CD14-positive monocyte (primary cell): Measurements from ENCODE around the gene CLEC17A. TPM values are rescaled to one million over a fixed set of nuclear protein-coding genes. Genes with fewer than 3 reads are reported as not detected.

ENCODE experiments used
- DNase-seq, 3 donors: peaks; one replicate each; pipeline ENCODE4 v3.0.0-alpha.2; 2011 to 2022
- H2AFZ ChIP-seq: 2 replicates; pipeline ENCODE4 v1.6.0; 2012; ENCODE audit warnings: mild to moderate bottlenecking, low read depth, low read length, inconsistent platforms; ENCODE audit not compliant: insufficient read depth, poor library complexity, severe bottlenecking
- H3K27ac ChIP-seq, 2 donors: 1 replicate in 1 of 2; 2 replicates in 1 of 2; pipeline ENCODE4 v1.5.1; 2012 to 2013; ENCODE audit warnings: low read length in 2 of 2, control low read depth in 1 of 2, inconsistent platforms in 1 of 2, low read depth in 1 of 2, mild to moderate bottlenecking in 1 of 2
- H3K27me3 ChIP-seq, 2 donors: one replicate each; pipeline versions ENCODE4 v1.6.0 to v1.6.1; 2011 to 2013; ENCODE audit warnings: low read length in 2 of 2; ENCODE audit not compliant: control insufficient read depth in 2 of 2, insufficient read depth in 2 of 2
- H3K36me3 ChIP-seq, 2 donors: replicated peaks in 1 of 2; 1 replicate in 1 of 2; 2 replicates in 1 of 2; pipeline versions ENCODE4 v1.5.1 to v1.6.1; 2012 to 2013; ENCODE audit warnings: low read length in 2 of 2, control low read depth in 1 of 2, inconsistent platforms in 1 of 2, mild to moderate bottlenecking in 1 of 2; ENCODE audit not compliant: insufficient read depth in 2 of 2, control insufficient read depth in 1 of 2
- H3K4me1 ChIP-seq, 2 donors: 1 replicate in 1 of 2; 2 replicates in 1 of 2; pipeline versions ENCODE4 v1.5.1 to v1.6.1; 2012 to 2013; ENCODE audit warnings: low read length in 2 of 2, control low read depth in 1 of 2, inconsistent platforms in 1 of 2, mild to moderate bottlenecking in 1 of 2, moderate library complexity in 1 of 2; ENCODE audit not compliant: insufficient read depth in 2 of 2, control insufficient read depth in 1 of 2
- H3K4me2 ChIP-seq: replicated peaks from 2 replicates; pipeline ENCODE3; 2012; ENCODE audit warnings: low read length, moderate library complexity, mild to moderate bottlenecking; ENCODE audit not compliant: poor library complexity, severe bottlenecking; ENCODE audit errors: extremely low read depth
- H3K4me3 ChIP-seq, 3 experiments: fragments of 200-600 bp in 1 of 3; sonication (generic) in 1 of 3; replicated peaks in 1 of 3; 1 replicate in 2 of 3; 2 replicates in 1 of 3; pipeline ENCODE4 v1.5.1; 2011 to 2013; ENCODE audit warnings: low read length in 3 of 3, mild to moderate bottlenecking in 3 of 3, control low read depth in 2 of 3, low read depth in 2 of 3, inconsistent platforms in 1 of 3, moderate library complexity in 1 of 3
- H3K79me2 ChIP-seq: 2 replicates; pipeline ENCODE4 v1.6.0; 2012; ENCODE audit warnings: mild to moderate bottlenecking, control low read depth, inconsistent platforms, low read length, moderate library complexity; ENCODE audit not compliant: insufficient read depth
- H3K9ac ChIP-seq: 2 replicates; pipeline ENCODE4 v1.6.0; 2017; ENCODE audit warnings: low read length, mild to moderate bottlenecking; ENCODE audit not compliant: insufficient read depth, poor library complexity, severe bottlenecking
- H3K9me3 ChIP-seq, 2 donors: replicated peaks in 1 of 2; 1 replicate in 1 of 2; 2 replicates in 1 of 2; pipeline versions ENCODE4 v1.5.1 to v1.6.1; 2012 to 2013; ENCODE audit warnings: low read length in 2 of 2, control low read depth in 1 of 2; ENCODE audit not compliant: control insufficient read depth in 1 of 2, insufficient read depth in 1 of 2
- H4K20me1 ChIP-seq: 2 replicates; pipeline ENCODE4 v1.6.0; 2012; ENCODE audit warnings: mild to moderate bottlenecking, low read length, control low read depth, moderate library complexity; ENCODE audit not compliant: insufficient read depth
- H3K27ac Mint-ChIP-seq, 7 donors: one replicate each; pipeline ENCODE4 v1.8.0; 2020; ENCODE audit warnings: mild to moderate bottlenecking in 7 of 7, mixed read lengths in 7 of 7, moderate library complexity in 6 of 7, inconsistent platforms in 2 of 7
- H3K27me3 Mint-ChIP-seq, 3 donors: one replicate each; pipeline ENCODE4 v1.8.0; 2021 to 2022; ENCODE audit warnings: low read depth in 3 of 3, mild to moderate bottlenecking in 3 of 3, mixed read lengths in 3 of 3, moderate library complexity in 3 of 3, inconsistent platforms in 1 of 3
- H3K36me3 Mint-ChIP-seq, 2 donors: one replicate each; pipeline ENCODE4 v1.8.0; 2020; ENCODE audit warnings: mixed read lengths in 2 of 2, inconsistent platforms in 1 of 2, mild to moderate bottlenecking in 1 of 2
- H3K4me1 Mint-ChIP-seq: one replicate; pipeline ENCODE4 v1.8.0; 2020; ENCODE audit warnings: mild to moderate bottlenecking, mixed read lengths
- H3K4me3 Mint-ChIP-seq, 2 donors: one replicate each; pipeline ENCODE4 v1.8.0; 2020; ENCODE audit warnings: mild to moderate bottlenecking in 2 of 2, mixed read lengths in 2 of 2, moderate library complexity in 1 of 2
- H3K9me3 Mint-ChIP-seq, 7 donors: one replicate each; pipeline ENCODE4 v1.8.0; 2020 to 2022; ENCODE audit warnings: mixed read lengths in 7 of 7, mild to moderate bottlenecking in 6 of 7, moderate library complexity in 6 of 7, inconsistent platforms in 2 of 7
- CTCF ChIP-seq: fragments of 200-600 bp; IDR thresholded peaks from one replicate; pipeline ENCODE4 v1.8.0; 2022; ENCODE audit warnings: antibody characterized with exemption, mild to moderate bottlenecking
- WGBS: methylation state at CpG from one replicate; pipeline ENCODE4 v1.1.5; 2013; ENCODE audit warnings: missing lambda C conversion rate; ENCODE audit not compliant: insufficient coverage; 5-methylcytosine and 5-hydroxymethylcytosine counted together
- intact Hi-C, 2 donors: fragments of 100-400 bp; cut with micrococcal nuclease; formaldehyde crosslinking; loops; one replicate each; pipeline versions ENCODE4 v1.15.0 to v1.15.1; 2023
- polyA plus RNA-seq, 3 donors: library from polyadenylated mRNA; depleted of rRNA in 1 of 3; unstranded in 2 of 3; stranded (reverse) in 1 of 3; fragments of 300-500 nt in 2 of 3; fragments of >200 nt in 1 of 3; fragmentation: Illumina TruSeq in 2 of 3; gene quantifications; 1 replicate in 2 of 3; 2 replicates in 1 of 3; pipeline ENCODE4 v1.2.3, GENCODE V29; 2012 to 2021

Gene CLEC17A
- polyA plus RNA-seq, 3 donors: 0.62 to 3.4 (median 2.6) TPM

DNA sequence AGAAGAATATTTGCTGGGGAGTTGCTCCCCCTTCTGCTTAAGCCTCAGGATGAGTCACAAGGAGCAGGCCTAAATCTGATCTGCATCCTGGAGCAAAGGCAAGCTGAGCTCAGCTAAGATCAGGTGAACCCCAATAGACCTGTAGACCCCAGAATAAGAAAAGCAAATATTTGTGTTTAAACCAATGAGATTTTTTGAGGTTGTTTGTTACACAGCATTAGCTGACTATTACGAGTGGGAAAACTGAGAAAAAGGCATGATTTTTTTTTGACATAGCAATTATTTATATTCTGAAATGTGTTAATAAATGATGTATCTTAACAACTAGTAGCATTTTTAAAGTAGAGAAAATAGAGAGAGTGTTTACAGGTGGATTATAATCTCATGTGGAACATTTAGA lies 46.7 kb downstream of the CLEC17A start:
- H3K4me2 ChIP-seq: no peak overlapping the region
- no peaks in the 10 kb centered on the region for H3K79me2 ChIP-seq
- Mint-ChIP-seq H3K4me3 (no peak overlapping the region), H3K27me3 (peaks cover 0 to 1% (median 0%) of the 10 kb centered on the region in 3 donors), H3K4me1 (peaks cover 6% of the 10 kb centered on the region), H3K27ac (no peak overlapping the region), H3K9me3 (peaks cover 3 to 14% (median 9%) of the 10 kb centered on the region in 7 donors), H3K36me3 (peaks cover 55 to 81% of the 10 kb centered on the region in 2 donors)
- no peak overlapping the region for H3K4me3 ChIP-seq
- no peak overlapping the region for H3K27ac ChIP-seq
- H3K27me3 ChIP-seq: no peaks in the 10 kb centered on the region
- peaks cover 7% of the 10 kb centered on the region in 2 donors for H3K9me3 ChIP-seq
- no peak for DNase-seq
- H3K36me3 ChIP-seq: peaks cover 22 to 69% of the 10 kb centered on the region in 2 donors
- no peak overlapping the region for H2AFZ ChIP-seq
- H4K20me1 ChIP-seq: no peaks in the 10 kb centered on the region
- no peak overlapping the region for H3K9ac ChIP-seq
- H3K4me1 ChIP-seq: no peaks in the 10 kb centered on the region
- no peak for TF ChIP-seq CTCF
- no CpG with 5 or more reads among the region's 1 CpG for WGBS
- intact Hi-C loops: no loop called here

- H3K27ac ChIP-seq: no peak overlapping the region
- H3K9ac ChIP-seq: no peak overlapping the region
- Mint-ChIP-seq H3K4me3 (no peak overlapping the region), H3K27ac (peak overlapping the region in 3 of 7 donors; percentile 54 to 68 (median 61)), H3K27me3 (peaks cover 0 to 6% (median 2%) of the 10 kb centered on the region in 3 donors), H3K36me3 (peaks cover 43 to 78% of the 10 kb centered on the region in 2 donors), H3K4me1 (peaks cover 10% of the 10 kb centered on the region), H3K9me3 (peaks cover 3 to 14% (median 11%) of the 10 kb centered on the region in 7 donors)
- peak; percentile 47 to 74 (median 65) for DNase-seq
- peaks cover 14 to 52% of the 10 kb centered on the region in 2 donors for H3K36me3 ChIP-seq
- no peaks in the 10 kb centered on the region for H4K20me1 ChIP-seq
- H3K9me3 ChIP-seq: peaks cover 7 to 10% of the 10 kb centered on the region in 2 donors
- no peak overlapping the region for H3K4me2 ChIP-seq
- TF ChIP-seq CTCF: no peak
- no peaks in the 10 kb centered on the region for H3K27me3 ChIP-seq
- intact Hi-C loops: no loop called here
- H2AFZ ChIP-seq: no peak overlapping the region
- no CpG with 5 or more reads among the region's 1 CpG for WGBS
- no peaks in the 10 kb centered on the region for H3K79me2 ChIP-seq
- no peak overlapping the region for H3K4me3 ChIP-seq
- H3K4me1 ChIP-seq: no peaks in the 10 kb centered on the region
Observed at GRCh38 chr19:14632286-14632685, 49.4 kb downstream of the CLEC17A start.
